NCI-H1417 (cell line): Measurements from ENCODE around the gene CORO7.
A peak's percentile ranks its signal among the peaks of the same experiment; 100 is the strongest.
"Not testable (repeated sequence)": the region's sequence is repeated elsewhere in the genome, so short reads cannot be mapped to it uniquely, and the experiment has no call there.

ENCODE experiments used
- DNase-seq, 3 experiments: peaks; one replicate each; lab custom pipeline; 2025; lab: John Stamatoyannopoulos, UW

The CORO7 gene

GRCh38 chr16:4338125-4338582, 78.2 kb downstream of the CORO7 start:
- DNase-seq = no peak

- no peak for DNase-seq
Measured at GRCh38 chr16:4337540-4338088, 78.8 kb downstream of the CORO7 start.

- DNase-seq = no peak
Measured at GRCh38 chr16:4336701-4337539, 79.5 kb downstream of the CORO7 start.

GRCh38 chr16:4334724-4335495, 81.5 kb downstream of the CORO7 start:
- DNase-seq = no peak

GRCh38 chr16:4333714-4334113, 82.7 kb downstream of the CORO7 start:
- not testable (repeated sequence) for DNase-seq

GRCh38 chr16:4333308-4333638, 83.1 kb downstream of the CORO7 start:
- no peak for DNase-seq

GRCh38 chr16:4332623-4333307, 83.6 kb downstream of the CORO7 start:
- DNase-seq = no peak

GRCh38 chr16:4332083-4332482, 84.3 kb downstream of the CORO7 start:
- DNase-seq = no peak

GRCh38 chr16:4330277-4330874, 86.0 kb downstream of the CORO7 start:
- peak; percentile 12 to 63 (median 21) for DNase-seq

- DNase-seq = no peak
Measured at GRCh38 chr16:4328782-4329775, 87.3 kb downstream of the CORO7 start.

- peak in 2 of 3 experiments; percentile 58 to 77 for DNase-seq
Measured at GRCh38 chr16:4328046-4328781, 88.2 kb downstream of the CORO7 start.

- DNase-seq = peak in 2 of 3 experiments; percentile 46 to 56
Measured at GRCh38 chr16:4327386-4328045, 88.9 kb downstream of the CORO7 start.

- DNase-seq = no peak
Measured at GRCh38 chr16:4325253-4325758, 91.1 kb downstream of the CORO7 start.

- no peak for DNase-seq
Measured at GRCh38 chr16:4324492-4325252, 91.7 kb downstream of the CORO7 start.

- DNase-seq = no peak
Measured at GRCh38 chr16:4323845-4324488, 92.4 kb downstream of the CORO7 start.

GRCh38 chr16:4323071-4323844, 93.1 kb downstream of the CORO7 start:
- no peak for DNase-seq
